ENCODE data around the gene ENGASE.

- TF ChIP-seq EP300 (IDR thresholded peaks at IDR 0.05; ENCODE audit: borderline replicate concordance) (no peak), CEBPB (IDR thresholded peaks at IDR 0.05) (no peak), MAX (IDR thresholded peaks at IDR 0.05) (no peak), RAD21 (IDR thresholded peaks at IDR 0.05; ENCODE audit: low read depth) (peak; percentile 74), TAF1 (IDR thresholded peaks at IDR 0.05; ENCODE audit: low read depth) (no peak), FOXM1 (IDR thresholded peaks at IDR 0.05; ENCODE audit: borderline replicate concordance, low read depth) (no peak)
- TF ChIP-seq, protein P1, sequence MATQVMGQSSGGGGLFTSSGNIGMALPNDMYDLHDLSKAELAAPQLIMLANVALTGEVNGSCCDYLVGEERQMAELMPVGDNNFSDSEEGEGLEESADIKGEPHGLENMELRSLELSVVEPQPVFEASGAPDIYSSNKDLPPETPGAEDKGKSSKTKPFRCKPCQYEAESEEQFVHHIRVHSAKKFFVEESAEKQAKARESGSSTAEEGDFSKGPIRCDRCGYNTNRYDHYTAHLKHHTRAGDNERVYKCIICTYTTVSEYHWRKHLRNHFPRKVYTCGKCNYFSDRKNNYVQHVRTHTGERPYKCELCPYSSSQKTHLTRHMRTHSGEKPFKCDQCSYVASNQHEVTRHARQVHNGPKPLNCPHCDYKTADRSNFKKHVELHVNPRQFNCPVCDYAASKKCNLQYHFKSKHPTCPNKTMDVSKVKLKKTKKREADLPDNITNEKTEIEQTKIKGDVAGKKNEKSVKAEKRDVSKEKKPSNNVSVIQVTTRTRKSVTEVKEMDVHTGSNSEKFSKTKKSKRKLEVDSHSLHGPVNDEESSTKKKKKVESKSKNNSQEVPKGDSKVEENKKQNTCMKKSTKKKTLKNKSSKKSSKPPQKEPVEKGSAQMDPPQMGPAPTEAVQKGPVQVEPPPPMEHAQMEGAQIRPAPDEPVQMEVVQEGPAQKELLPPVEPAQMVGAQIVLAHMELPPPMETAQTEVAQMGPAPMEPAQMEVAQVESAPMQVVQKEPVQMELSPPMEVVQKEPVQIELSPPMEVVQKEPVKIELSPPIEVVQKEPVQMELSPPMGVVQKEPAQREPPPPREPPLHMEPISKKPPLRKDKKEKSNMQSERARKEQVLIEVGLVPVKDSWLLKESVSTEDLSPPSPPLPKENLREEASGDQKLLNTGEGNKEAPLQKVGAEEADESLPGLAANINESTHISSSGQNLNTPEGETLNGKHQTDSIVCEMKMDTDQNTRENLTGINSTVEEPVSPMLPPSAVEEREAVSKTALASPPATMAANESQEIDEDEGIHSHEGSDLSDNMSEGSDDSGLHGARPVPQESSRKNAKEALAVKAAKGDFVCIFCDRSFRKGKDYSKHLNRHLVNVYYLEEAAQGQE (IDR thresholded peaks at IDR 0.05; ENCODE audit: low read depth) = no peak
These were observed 32.0 kb upstream of the ENGASE start for GRCh38 chr17:79042421-79043190.
